HT1080 (cell line): ENCODE data around the gene TAF4B. TPM values are rescaled to one million over a fixed set of nuclear protein-coding genes. Genes with fewer than 3 reads are reported as not detected.
"Not testable (repeated sequence)": the region's sequence is repeated elsewhere in the genome, so short reads cannot be mapped to it uniquely, and the experiment has no call there.

Experiments used
- DNase-seq: peaks from one replicate; pipeline ENCODE4 v3.0.0-alpha.2; 2015; ENCODE audit warnings: low read depth
- polyA plus RNA-seq, 2 experiments: library from polyadenylated mRNA; depleted of rRNA; stranded (reverse); fragments of >200 nt; gene quantifications; 2 replicates each; pipeline ENCODE4 v1.2.3, GENCODE V29; 2015
- total RNA-seq: library from RNA; depleted of rRNA; stranded (reverse); fragments of >200 nt; shearing (Covaris generic); gene quantifications from 2 replicates; pipeline ENCODE4 v1.2.3, GENCODE V29; 2014; rRNA removed

TAF4B gene
- total RNA-seq: 4.7 and 4.8 TPM in 2 replicates
- 5.9 and 7.0 TPM in 2 replicates for polyA plus RNA-seq (2015; cell fraction: cytosol; rRNA removed)
- 4.9 and 5.2 TPM in 2 replicates for polyA plus RNA-seq (2015; cell fraction: nucleus; rRNA removed)

- peak; percentile 92 for DNase-seq
Measured at GRCh38 chr18:26226229-26227050, at the start of gene TAF4B. Gene TAF4B (plus strand): TSS chr18:26226445. CDS start chr18:26226934, 489 bp downstream.

GRCh38 chr18:26181343-26181826, 44.9 kb upstream of the TAF4B start:
- no peak for DNase-seq

GRCh38 chr18:26183395-26184112, 42.7 kb upstream of the TAF4B start:
- no peak for DNase-seq

- peak; percentile 27 for DNase-seq
Measured at GRCh38 chr18:26185267-26185666, 41.0 kb upstream of the TAF4B start.

GRCh38 chr18:26190506-26190905, 35.7 kb upstream of the TAF4B start:
- peak; percentile 6 for DNase-seq

- DNase-seq: no peak
Measured at GRCh38 chr18:26192233-26192632, 34.0 kb upstream of the TAF4B start.

- DNase-seq: no peak
Measured at GRCh38 chr18:26196605-26197004, 29.6 kb upstream of the TAF4B start.

GRCh38 chr18:26202001-26202400, 24.2 kb upstream of the TAF4B start:
- DNase-seq: not testable (repeated sequence)

GRCh38 chr18:26205318-26205717, 20.9 kb upstream of the TAF4B start:
- DNase-seq: no peak

- DNase-seq: no peak
Measured at GRCh38 chr18:26206488-26206887, 19.8 kb upstream of the TAF4B start.

- DNase-seq: peak; percentile 17
Measured at GRCh38 chr18:26207937-26208336, 18.3 kb upstream of the TAF4B start.

- no peak for DNase-seq
Measured at GRCh38 chr18:26208977-26209376, 17.3 kb upstream of the TAF4B start.

- DNase-seq: no peak
Measured at GRCh38 chr18:26210147-26210546, 16.1 kb upstream of the TAF4B start.

- no peak for DNase-seq
Measured at GRCh38 chr18:26215247-26215970, 10.8 kb upstream of the TAF4B start.

GRCh38 chr18:26225022-26225693, 1.1 kb upstream of the TAF4B start:
- no peak for DNase-seq

GRCh38 chr18:26225915-26226228, 373 bp upstream of the TAF4B start:
- DNase-seq: no peak

- DNase-seq: no peak
Measured at GRCh38 chr18:26227051-26227670, 916 bp downstream of the TAF4B start.

- DNase-seq: no peak
Measured at GRCh38 chr18:26228562-26229260, 2.5 kb downstream of the TAF4B start.

- DNase-seq: no peak
Measured at GRCh38 chr18:26230497-26230896, 4.3 kb downstream of the TAF4B start.

GRCh38 chr18:26233208-26233607, 7.0 kb downstream of the TAF4B start:
- peak; percentile 6 for DNase-seq
